Sigmoid colon (tissue), 4 donors: ENCODE results near the gene NEK4.

ENCODE experiments used
- CTCF ChIP-seq, 4 experiments: fragments of 450-650 bp in 3 of 4; fragments of 200-600 bp in 1 of 4; IDR thresholded peaks; one replicate each; pipeline ENCODE4 v1.5.1; 2016 to 2019; ENCODE audit warnings: antibody characterized with exemption in 4 of 4, mild to moderate bottlenecking in 3 of 4, moderate library complexity in 2 of 4
- EP300 ChIP-seq, 4 donors: sonication (generic); formaldehyde crosslinking; IDR thresholded peaks; one replicate each; pipeline ENCODE4 v1.6.1; 2017; ENCODE audit warnings: antibody characterized with exemption in 4 of 4
- POLR2A ChIP-seq, 2 donors: fragments of 450-650 bp; IDR thresholded peaks; one replicate each; pipeline ENCODE4 v1.6.1; 2016; ENCODE audit warnings: antibody characterized with exemption in 2 of 2, mild to moderate bottlenecking in 2 of 2, moderate library complexity in 2 of 2

GRCh38 chr3:52689151-52689550 lies 81.6 kb downstream of the NEK4 start:
- TF ChIP-seq POLR2A (IDR thresholded peaks at IDR 0.05) (no peak), CTCF (IDR thresholded peaks at IDR 0.05) (no peak), EP300 (IDR thresholded peaks at IDR 0.05) (no peak)
